ENCODE data around the gene CDK16.

Gene CDK16

GRCh38 chrX:47186096-47186740 is 32.3 kb upstream of the CDK16 start:
- Histone ChIP-seq H3K4me1 (ENCODE audit: control insufficient read depth, insufficient read depth, low read length, poor library complexity, severe bottlenecking) (no peaks in the 10 kb centered on the region), H3K9me3 (ENCODE audit: control insufficient read depth, low read length) (no peaks in the 10 kb centered on the region), H3K27ac (ENCODE audit: low read depth, low read length, severe bottlenecking) (no peak overlapping the region), H3K4me3 (ENCODE audit: extremely low read depth, insufficient read depth, low read length, poor library complexity, severe bottlenecking) (no peak overlapping the region), H3K36me3 (ENCODE audit: control insufficient read depth, insufficient read depth, low read length) (peaks cover 38% of the 10 kb centered on the region)
- 97 to 100% methylated on average over 10 to 12 of the region's 27 CpGs for WGBS, 2 experiments (ENCODE audit: insufficient coverage in 2 of 2)

GRCh38 chrX:47187106-47187677 is 31.3 kb upstream of the CDK16 start:
- Histone ChIP-seq H3K36me3 (ENCODE audit: control insufficient read depth, insufficient read depth, low read length) (peaks cover 33% of the 10 kb centered on the region), H3K4me1 (ENCODE audit: control insufficient read depth, insufficient read depth, low read length, poor library complexity, severe bottlenecking) (no peaks in the 10 kb centered on the region), H3K27ac (ENCODE audit: low read depth, low read length, severe bottlenecking) (no peak overlapping the region), H3K4me3 (ENCODE audit: extremely low read depth, insufficient read depth, low read length, poor library complexity, severe bottlenecking) (no peak overlapping the region), H3K9me3 (ENCODE audit: control insufficient read depth, low read length) (no peaks in the 10 kb centered on the region)
- WGBS, 2 experiments (ENCODE audit: insufficient coverage in 2 of 2): no CpG with 5 or more reads among the region's 4 CpGs

DNA sequence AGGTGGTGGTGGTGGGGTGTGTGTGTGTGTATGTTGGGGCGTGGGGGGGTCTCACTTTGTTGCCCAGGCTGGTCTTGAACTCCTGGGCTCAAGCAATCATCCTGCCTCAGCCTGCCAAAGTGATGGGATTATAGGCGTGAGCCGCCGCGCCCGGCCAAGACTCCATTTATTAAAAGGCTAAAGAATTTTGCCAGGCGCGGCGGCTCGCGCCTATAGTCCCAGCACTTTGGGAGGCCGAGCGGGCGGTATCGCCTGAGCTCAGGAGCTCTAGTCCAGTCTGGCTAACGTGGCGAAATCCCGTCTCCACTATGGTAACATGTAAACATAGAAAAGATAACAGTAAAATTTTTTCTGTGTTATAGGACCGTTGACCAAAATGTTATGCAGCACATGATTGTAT is 28.6 kb upstream of the CDK16 start:
- Histone ChIP-seq H3K36me3 (ENCODE audit: control insufficient read depth, insufficient read depth, low read length) (peaks cover 19% of the 10 kb centered on the region), H3K4me1 (ENCODE audit: control insufficient read depth, insufficient read depth, low read length, poor library complexity, severe bottlenecking) (no peaks in the 10 kb centered on the region), H3K4me3 (ENCODE audit: extremely low read depth, insufficient read depth, low read length, poor library complexity, severe bottlenecking) (no peak overlapping the region), H3K9me3 (ENCODE audit: control insufficient read depth, low read length) (no peaks in the 10 kb centered on the region), H3K27ac (ENCODE audit: low read depth, low read length, severe bottlenecking) (no peak overlapping the region)
- 81% methylated on average over 6 of the region's 19 CpGs; no CpG with 5 or more reads in 1 of the 2 experiments for WGBS, 2 experiments (ENCODE audit: insufficient coverage in 2 of 2)

DNA sequence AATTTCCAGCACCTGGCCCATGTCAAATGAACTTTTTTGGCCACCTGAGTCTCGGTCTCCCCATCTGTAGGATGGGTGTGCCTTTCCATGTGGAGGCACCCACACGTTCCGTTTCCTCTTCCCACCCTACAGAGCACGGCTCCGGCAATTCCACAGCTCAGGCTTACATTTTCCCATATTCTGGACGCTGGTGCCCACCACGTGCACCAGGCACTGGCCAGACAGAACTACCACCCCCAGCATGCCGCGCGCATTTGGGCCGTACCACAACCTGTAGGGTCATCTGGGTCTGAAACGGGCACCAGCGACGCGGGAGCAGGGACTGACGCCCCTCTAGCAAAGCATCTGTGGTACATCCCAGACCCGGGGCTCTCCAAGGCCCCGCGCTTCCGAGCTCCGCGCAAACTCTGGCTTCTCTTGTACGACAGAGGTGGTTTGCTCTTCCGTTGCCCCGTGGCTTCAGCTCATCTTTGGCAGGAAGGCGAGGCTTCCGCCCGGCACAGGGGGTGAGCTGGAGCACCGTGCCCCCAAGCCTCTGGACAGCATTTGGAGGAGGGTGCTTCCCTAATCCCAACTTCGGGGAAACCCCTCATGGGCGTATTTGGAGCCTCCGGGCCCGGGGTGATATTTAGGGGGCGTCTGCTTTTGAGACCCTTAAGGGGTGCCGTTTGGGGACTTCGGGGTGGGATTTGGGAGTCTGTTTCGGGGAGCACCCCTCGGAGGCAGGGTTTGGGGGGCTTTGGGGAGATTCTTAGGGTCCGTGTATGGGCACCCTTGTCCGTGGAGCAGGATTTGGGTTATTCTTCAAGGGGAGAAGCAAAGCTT is 27.8 kb upstream of the CDK16 start:
- no peaks in the 10 kb centered on the region for H3K9me3 ChIP-seq (ENCODE audit: control insufficient read depth, low read length)
- no peak overlapping the region for H3K27ac ChIP-seq (ENCODE audit: low read depth, low read length, severe bottlenecking)
- H3K4me1 ChIP-seq (ENCODE audit: control insufficient read depth, insufficient read depth, low read length, poor library complexity, severe bottlenecking): peaks cover 4% of the 10 kb centered on the region
- peak overlapping the region; percentile 54 for H3K4me3 ChIP-seq (ENCODE audit: extremely low read depth, insufficient read depth, low read length, poor library complexity, severe bottlenecking)
- H3K36me3 ChIP-seq (ENCODE audit: control insufficient read depth, insufficient read depth, low read length): peaks cover 17% of the 10 kb centered on the region
- WGBS, 2 experiments (ENCODE audit: insufficient coverage in 2 of 2): 0% methylated on average over 1 to 10 of the region's 40 CpGs

GRCh38 chrX:47191331-47191730 is 27.1 kb upstream of the CDK16 start:
- Histone ChIP-seq H3K4me1 (ENCODE audit: control insufficient read depth, insufficient read depth, low read length, poor library complexity, severe bottlenecking) (peaks cover 7% of the 10 kb centered on the region), H3K36me3 (ENCODE audit: control insufficient read depth, insufficient read depth, low read length) (peaks cover 10% of the 10 kb centered on the region), H3K4me3 (ENCODE audit: extremely low read depth, insufficient read depth, low read length, poor library complexity, severe bottlenecking) (peak overlapping the region; percentile 54), H3K27ac (ENCODE audit: low read depth, low read length, severe bottlenecking) (no peak overlapping the region), H3K9me3 (ENCODE audit: control insufficient read depth, low read length) (no peaks in the 10 kb centered on the region)
- WGBS, 2 experiments (ENCODE audit: insufficient coverage in 2 of 2): 0 to 7% methylated on average over 3 of the region's 26 CpGs

- peak overlapping the region; percentile 54 for H3K4me3 ChIP-seq (ENCODE audit: extremely low read depth, insufficient read depth, low read length, poor library complexity, severe bottlenecking)
- WGBS, 2 experiments (ENCODE audit: insufficient coverage in 2 of 2): 10 to 61% methylated on average over 2 to 8 of the region's 16 CpGs
- H3K36me3 ChIP-seq (ENCODE audit: control insufficient read depth, insufficient read depth, low read length): peaks cover 8% of the 10 kb centered on the region
- H3K27ac ChIP-seq (ENCODE audit: low read depth, low read length, severe bottlenecking): no peak overlapping the region
- H3K9me3 ChIP-seq (ENCODE audit: control insufficient read depth, low read length): no peaks in the 10 kb centered on the region
- peaks cover 7% of the 10 kb centered on the region for H3K4me1 ChIP-seq (ENCODE audit: control insufficient read depth, insufficient read depth, low read length, poor library complexity, severe bottlenecking)
Measured at GRCh38 chrX:47191806-47192401, 26.6 kb upstream of the CDK16 start.

GRCh38 chrX:47193475-47194193 is 24.8 kb upstream of the CDK16 start, which contains the start of gene UBA1:
TSS of gene UBA1 (plus strand) at chrX:47193829. CDS start at chrX:47198803, 4,974 bp downstream.
- WGBS, 2 experiments (ENCODE audit: insufficient coverage in 2 of 2): 0 to 3% methylated on average over 2 to 16 of the region's 50 CpGs
- H3K27ac ChIP-seq (ENCODE audit: low read depth, low read length, severe bottlenecking): peak within 1 kb of the TSS; percentile 86

GRCh38 chrX:47194194-47194787 is 24.2 kb upstream of the CDK16 start:
- Histone ChIP-seq H3K27ac (ENCODE audit: low read depth, low read length, severe bottlenecking) (peak overlapping the region; percentile 86), H3K9me3 (ENCODE audit: control insufficient read depth, low read length) (no peaks in the 10 kb centered on the region), H3K36me3 (ENCODE audit: control insufficient read depth, insufficient read depth, low read length) (peaks cover 18% of the 10 kb centered on the region), H3K4me3 (ENCODE audit: extremely low read depth, insufficient read depth, low read length, poor library complexity, severe bottlenecking) (peak overlapping the region; percentile 61), H3K4me1 (ENCODE audit: control insufficient read depth, insufficient read depth, low read length, poor library complexity, severe bottlenecking) (peaks cover 15% of the 10 kb centered on the region)
- 0 to 17% methylated on average over 6 to 9 of the region's 14 CpGs for WGBS, 2 experiments (ENCODE audit: insufficient coverage in 2 of 2)

More at GRCh38 chrX:47193475-47194193, 24.8 kb upstream of the CDK16 start, which contains the start of gene UBA1:
- peak within 1 kb of the TSS; percentile 61 for H3K4me3 ChIP-seq (ENCODE audit: extremely low read depth, insufficient read depth, low read length, poor library complexity, severe bottlenecking)
- peaks cover 11% of the 10 kb centered on the region for H3K36me3 ChIP-seq (ENCODE audit: control insufficient read depth, insufficient read depth, low read length)
- H3K4me1 ChIP-seq (ENCODE audit: control insufficient read depth, insufficient read depth, low read length, poor library complexity, severe bottlenecking): peaks cover 15% of the 10 kb centered on the region
- no peaks in the 10 kb centered on the region for H3K9me3 ChIP-seq (ENCODE audit: control insufficient read depth, low read length)

- peak overlapping the region; percentile 12 for H3K4me3 ChIP-seq (ENCODE audit: extremely low read depth, insufficient read depth, low read length, poor library complexity, severe bottlenecking)
Measured at GRCh38 chrX:47196098-47196497, 22.4 kb upstream of the CDK16 start.

DNA sequence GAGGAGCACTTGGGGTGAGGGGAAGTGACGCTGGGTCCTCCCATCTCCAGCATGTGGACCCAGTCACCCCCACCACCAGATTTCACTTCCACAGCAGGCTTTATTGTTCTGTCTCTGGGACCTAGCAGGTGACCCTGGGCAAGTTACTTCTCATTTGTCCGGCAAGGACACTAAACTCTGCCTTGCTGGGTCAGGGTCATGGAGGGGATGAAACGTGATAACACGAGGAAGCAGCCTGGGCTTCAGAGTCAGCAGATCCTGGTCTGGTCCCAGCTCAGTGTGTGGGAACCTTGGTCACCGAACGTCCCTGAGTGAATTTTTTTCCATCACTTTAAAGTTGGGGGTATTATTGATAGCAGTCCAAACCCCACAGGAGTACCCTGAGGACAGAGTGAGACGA is 21.0 kb upstream of the CDK16 start:
- Histone ChIP-seq H3K9me3 (ENCODE audit: control insufficient read depth, low read length) (no peaks in the 10 kb centered on the region), H3K4me1 (ENCODE audit: control insufficient read depth, insufficient read depth, low read length, poor library complexity, severe bottlenecking) (peaks cover 15% of the 10 kb centered on the region), H3K36me3 (ENCODE audit: control insufficient read depth, insufficient read depth, low read length) (peaks cover 48% of the 10 kb centered on the region), H3K4me3 (ENCODE audit: extremely low read depth, insufficient read depth, low read length, poor library complexity, severe bottlenecking) (no peak overlapping the region), H3K27ac (ENCODE audit: low read depth, low read length, severe bottlenecking) (no peak overlapping the region)
- 50 to 81% methylated on average over 2 of the region's 7 CpGs for WGBS, 2 experiments (ENCODE audit: insufficient coverage in 2 of 2)

More at GRCh38 chrX:47196098-47196497, 22.4 kb upstream of the CDK16 start:
- no peaks in the 10 kb centered on the region for H3K9me3 ChIP-seq (ENCODE audit: control insufficient read depth, low read length)
- H3K36me3 ChIP-seq (ENCODE audit: control insufficient read depth, insufficient read depth, low read length): peaks cover 34% of the 10 kb centered on the region
- WGBS, 2 experiments (ENCODE audit: insufficient coverage in 2 of 2): 100% methylated on average over 1 of the region's 3 CpGs
- no peak overlapping the region for H3K27ac ChIP-seq (ENCODE audit: low read depth, low read length, severe bottlenecking)
- peaks cover 15% of the 10 kb centered on the region for H3K4me1 ChIP-seq (ENCODE audit: control insufficient read depth, insufficient read depth, low read length, poor library complexity, severe bottlenecking)

Measured in mesodermal cell (in vitro differentiated cells).